ENCODE results near the gene KDM5B.

DNA sequence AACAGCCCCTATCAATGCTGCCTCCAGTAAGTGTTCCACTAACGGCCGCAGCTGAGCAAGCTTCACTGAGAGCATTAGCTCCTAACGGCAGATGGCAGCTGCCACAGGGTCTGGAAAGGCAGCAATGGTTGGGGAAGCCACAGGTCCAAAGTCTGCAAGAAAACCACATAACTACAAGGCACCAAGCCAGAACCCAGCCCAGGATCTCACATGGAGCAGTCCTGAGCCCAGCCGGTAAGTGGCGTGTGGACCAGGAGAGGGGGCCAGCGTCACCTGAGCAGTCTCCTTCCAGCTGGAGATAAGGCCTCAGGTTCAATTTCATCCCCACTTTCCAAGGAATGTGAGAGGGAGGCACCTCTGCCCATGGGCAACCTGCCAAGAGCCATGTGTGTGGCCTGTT is 111.2 kb downstream of the KDM5B start:
- TF ChIP-seq POLR2A (IDR thresholded peaks at IDR 0.05; ENCODE audit: low read length) = no peak
- no peak for TF ChIP-seq GATA1 (IDR thresholded peaks at IDR 0.05; ENCODE audit: low read depth, low read length)
